DMS53 treated with DMSO at 0.1 percent for 48 hours (cell line): ENCODE measurements around the gene C4orf46.

Source experiments
- DNase-seq: peaks from one replicate; lab custom pipeline; 2025; ENCODE audit not compliant: unreplicated experiment; lab: John Stamatoyannopoulos, UW

Gene C4orf46

DNA sequence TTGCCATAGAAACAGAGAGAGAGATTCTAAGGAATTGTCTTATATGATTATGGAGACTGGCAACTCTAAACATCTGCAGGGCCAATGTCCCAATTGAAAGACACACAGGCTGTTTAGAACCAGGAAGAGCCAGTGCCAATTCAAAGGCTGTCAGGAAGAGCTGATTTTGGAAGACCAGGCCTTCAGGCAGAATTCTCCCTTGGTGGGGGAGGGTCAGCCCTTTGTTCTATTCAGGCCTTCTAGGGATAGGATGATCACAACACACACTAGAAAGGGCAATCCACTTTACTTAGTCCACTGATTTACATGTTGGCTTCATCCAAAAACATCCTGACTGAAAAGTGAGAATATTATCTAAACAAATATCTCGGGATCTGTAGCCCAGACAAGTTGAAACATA lies 15.2 kb downstream of the C4orf46 start:
- no peak for DNase-seq

DNA sequence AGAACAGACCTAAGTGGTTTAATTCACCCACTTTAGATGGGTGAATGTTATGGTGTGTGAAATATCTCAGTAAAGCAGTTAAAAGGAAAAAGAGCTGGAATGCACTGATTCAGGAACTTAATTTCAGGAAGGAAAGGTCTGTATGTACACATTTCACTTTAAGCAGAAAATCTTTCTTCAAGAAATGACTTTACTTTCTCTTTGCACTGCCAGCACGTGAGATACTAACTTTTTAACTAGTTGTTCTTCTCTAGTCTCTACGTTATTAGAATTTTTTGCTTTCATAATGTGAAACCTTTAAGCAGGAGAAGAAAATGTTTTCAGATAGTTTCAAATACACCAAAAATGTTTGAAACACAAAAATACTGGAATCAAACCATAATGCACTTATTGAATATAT lies 18.8 kb downstream of the C4orf46 start:
- no peak for DNase-seq

DNA sequence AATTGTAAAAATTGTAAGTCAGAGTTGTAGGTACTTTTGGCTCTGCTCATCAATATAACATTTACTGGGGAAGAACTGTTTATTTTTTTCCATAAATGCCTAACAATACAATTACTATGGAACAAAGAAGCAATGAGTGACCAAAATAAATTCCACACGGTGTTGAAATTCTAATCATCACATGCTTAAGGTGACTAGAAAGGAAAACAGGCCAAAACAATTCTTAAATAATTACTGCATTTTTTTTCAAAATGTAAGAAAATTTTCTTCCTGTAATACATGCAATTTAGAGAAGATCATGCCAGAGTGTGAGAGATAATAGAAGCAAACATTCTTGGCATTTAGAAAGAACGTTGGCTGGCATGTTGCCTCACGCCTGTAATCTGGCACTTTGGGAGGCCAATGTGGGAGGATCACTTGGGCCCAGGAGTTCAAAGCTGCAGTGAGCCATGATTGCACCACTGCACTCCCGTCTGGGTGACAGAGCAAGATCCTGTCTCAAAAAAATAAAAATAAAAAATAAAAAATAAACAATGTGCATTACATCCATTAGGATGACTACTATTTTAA lies 22.5 kb downstream of the C4orf46 start:
- no peak for DNase-seq

DNA sequence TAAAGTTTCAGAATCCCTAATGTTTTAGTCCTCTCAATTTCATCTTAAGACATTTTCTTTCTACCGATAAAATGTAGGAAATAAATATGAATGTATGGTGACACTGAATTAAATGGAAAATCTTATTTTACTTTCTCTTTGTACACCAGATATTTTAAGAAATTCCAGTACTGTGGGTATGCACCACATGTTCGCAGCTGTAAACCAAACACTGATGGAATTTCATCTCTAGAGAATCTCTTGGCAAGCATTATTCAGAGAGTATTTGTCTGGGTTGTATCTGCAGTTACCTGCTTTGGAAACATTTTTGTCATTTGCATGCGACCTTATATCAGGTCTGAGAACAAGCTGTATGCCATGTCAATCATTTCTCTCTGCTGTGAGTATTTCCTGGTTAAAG lies 26.9 kb downstream of the C4orf46 start:
- DNase-seq: no peak

DNA sequence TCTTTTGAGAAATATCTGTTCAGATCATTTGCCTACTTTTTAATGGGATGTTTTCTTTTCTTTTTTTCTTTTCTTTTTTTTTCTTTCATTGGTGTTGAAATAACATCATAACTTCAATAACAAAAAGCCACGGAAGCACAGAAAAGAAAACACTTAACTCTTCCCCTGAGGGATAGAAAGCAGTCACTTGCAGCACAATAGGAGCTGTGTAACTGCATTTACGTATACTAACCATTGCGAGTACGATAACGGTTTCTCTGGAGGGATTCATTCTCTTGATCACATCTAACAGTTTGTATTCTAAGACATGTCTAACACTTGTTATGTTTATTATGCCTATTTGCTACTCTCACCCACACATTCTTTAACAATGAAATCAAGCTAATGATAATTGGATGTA lies 27.3 kb downstream of the C4orf46 start:
- DNase-seq: no peak

DNA sequence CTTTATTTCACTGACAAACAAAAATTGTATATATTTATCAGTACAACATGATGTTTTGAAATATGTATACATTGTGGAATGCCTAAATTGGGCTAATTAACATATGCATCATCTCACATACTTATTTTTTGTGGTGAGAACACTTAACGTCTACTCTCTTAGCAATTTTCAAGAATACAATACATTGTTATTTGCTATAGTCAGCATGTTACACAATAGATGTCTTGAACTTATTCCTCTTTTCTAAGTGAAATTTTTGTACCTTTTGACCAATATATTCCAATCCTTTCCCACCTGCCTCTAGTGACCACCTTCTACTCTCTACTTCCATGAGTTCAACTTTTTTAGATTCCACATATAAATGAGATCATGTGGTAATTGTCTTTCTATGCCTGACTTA lies 35.1 kb downstream of the C4orf46 start:
- no peak for DNase-seq

DNA sequence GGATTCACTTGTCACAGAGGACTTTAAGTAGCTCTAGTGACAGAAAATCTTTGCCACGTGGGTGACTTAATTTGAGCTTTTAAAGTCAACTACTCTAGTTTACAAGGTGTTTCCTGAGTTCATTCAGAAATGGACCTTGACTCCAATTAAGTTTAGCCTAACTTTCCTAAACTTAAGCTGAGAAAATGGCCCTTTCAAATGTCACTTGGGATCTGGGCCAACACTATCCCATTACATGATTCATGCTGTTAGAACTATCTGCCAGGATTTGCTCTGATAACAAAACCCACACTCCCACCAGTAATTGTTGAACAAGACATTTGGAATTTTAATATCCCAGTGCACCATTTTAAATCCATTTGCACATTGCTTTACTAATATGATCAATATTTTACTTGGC lies 40.8 kb downstream of the C4orf46 start:
- no peak for DNase-seq

DNA sequence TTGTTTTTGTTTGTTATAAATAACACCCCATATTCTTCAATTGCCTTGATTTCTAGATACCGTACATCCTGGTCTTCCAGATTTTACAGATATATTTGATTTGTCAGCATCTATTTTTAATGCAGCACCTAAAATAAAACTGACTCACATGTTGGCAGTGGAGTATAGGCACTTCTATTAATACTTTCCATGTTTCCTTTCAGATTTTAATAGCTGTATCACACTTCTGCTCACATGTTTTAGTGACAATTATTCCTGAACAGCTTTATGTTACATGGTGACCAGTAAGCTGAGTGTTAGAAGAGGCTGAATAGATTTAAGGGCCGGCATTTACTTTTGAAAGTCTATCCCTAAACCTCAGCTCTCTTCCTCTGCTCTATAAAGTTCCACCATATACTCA lies 46.1 kb downstream of the C4orf46 start:
- no peak for DNase-seq

DNA sequence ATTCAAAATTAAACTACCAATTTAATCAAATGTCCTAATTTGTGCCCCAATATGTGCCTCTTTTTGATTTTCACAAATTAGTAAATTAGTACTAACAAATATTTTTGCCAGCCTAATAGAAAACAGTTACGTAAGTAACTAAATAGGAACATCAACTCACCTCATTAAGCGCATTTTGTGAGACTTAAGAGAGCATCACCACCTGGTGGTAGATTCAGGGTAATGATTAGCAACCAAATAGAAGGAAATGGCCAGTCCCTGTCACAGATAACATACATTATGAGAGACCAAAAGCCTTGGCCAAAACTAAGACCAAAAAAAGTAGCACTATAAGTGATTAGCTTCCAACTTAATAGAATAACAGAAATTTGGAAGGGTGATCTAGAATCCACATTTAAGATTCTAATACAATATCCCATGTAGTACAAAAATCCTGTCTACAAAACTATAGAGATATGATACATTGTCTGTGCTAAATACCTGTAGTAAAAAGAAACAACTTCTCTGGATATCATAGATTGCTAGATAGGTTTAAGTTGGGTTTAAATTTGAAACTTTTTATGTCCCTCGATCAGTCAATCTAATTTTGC lies 46.7 kb downstream of the C4orf46 start:
- peak; percentile 59 for DNase-seq

DNA sequence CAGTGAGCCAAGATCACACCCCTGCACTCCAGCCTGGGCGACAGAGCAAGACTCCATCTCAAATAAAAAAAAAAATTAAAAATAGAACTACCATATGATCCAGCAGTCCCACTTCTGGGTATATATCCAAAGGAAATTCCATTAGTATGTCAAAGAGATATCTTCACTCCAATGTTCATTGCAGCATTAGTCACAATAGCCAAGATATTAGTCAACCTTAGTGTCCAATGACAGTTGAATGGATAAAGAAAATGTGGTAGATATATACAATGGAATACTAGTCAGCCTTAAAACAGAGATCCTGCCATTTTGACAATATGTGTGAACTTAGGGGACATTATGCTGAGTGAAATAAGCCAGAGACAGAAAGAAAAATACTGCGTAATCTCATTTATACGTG lies 49.4 kb downstream of the C4orf46 start:
- DNase-seq: no peak

DNA sequence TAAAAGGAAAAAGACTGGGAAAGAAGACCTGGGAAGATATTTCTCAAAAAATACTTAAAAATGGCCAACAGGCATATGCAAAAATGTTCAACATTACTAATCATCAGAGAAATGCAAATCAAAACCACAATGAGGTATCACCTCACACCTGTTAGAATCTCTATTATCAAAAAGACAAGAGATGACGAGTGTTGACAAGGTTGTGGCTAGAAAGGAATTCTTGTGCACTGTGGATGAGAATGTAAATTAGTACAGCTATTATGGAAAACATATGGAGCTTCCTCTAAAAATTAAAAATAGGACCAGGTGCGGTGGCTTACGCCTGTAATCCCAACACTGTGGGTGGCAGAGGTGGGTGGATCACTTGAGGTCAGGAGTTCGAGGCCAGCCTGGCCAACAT lies 50.0 kb downstream of the C4orf46 start:
- no peak for DNase-seq

DNA sequence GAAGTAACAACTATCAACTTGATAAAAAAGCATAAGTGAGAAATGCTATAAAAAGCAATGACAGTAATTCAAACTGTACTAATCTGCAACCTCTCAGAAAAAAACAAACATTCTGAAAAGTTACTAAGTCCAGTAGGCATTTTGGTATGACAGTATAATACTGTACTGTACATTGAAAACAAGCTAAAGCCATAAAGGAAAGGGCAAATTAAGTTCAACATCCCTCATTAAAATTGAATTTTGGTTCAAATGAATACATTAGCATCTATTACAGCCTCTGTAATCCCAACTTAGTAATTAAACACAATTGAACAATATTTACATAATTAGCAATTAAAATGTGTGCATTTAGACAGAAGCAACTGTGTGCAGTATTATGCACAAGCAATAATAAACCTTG lies 53.7 kb downstream of the C4orf46 start:
- no peak for DNase-seq
